T-helper 1 cell treated with Interleukin-12 subunit alpha and Interleukin-12 subunit beta and Interleukin-4 antibody, amounts not matched to agents 30 μg/mL and 1 μg/mL, for 36 hours (primary cell): Measurements from ENCODE around the gene MBL2.

Source experiments
- H3K27ac Mint-ChIP-seq: one replicate; pipeline ENCODE4 v1.8.0; 2021; ENCODE audit warnings: mild to moderate bottlenecking, mixed read lengths
- H3K27me3 Mint-ChIP-seq: one replicate; pipeline ENCODE4 v1.8.0; 2021; ENCODE audit warnings: low read depth, mixed read lengths
- H3K36me3 Mint-ChIP-seq: one replicate; pipeline ENCODE4 v1.8.0; 2021; ENCODE audit warnings: low read depth, mixed read lengths
- H3K4me1 Mint-ChIP-seq: one replicate; pipeline ENCODE4 v1.8.0; 2021; ENCODE audit warnings: low read depth, mixed read lengths
- H3K4me3 Mint-ChIP-seq: one replicate; pipeline ENCODE4 v1.8.0; 2021; ENCODE audit warnings: mild to moderate bottlenecking, moderate library complexity, mixed read lengths
- H3K9me3 Mint-ChIP-seq: one replicate; pipeline ENCODE4 v1.8.0; 2021; ENCODE audit warnings: mixed read lengths

Gene MBL2

DNA sequence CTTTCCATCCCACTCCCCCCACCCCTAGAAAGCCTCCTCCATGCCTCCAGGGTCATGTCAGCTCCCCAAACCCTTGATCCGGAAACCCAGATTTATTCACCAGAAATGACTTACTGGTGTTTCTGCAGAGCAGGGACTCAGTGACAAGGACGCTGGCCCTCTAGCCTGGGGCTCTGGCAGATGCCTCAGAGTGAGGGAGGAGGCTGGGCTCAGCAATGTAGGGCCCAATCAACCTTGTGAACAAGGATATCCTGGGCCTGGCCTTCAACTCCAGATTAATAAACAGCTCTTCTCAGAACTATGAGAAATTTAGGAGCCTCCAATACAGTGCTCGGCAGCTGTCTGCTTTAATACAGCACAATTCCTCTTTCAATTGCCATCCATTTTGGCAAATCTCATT lies at the start of gene MBL2:
MBL2 (minus strand) TSS at position 162 of the 400 bp plus-strand sequence. CDS start 1,149 bp downstream, outside the sequence.
- no peaks in the 10 kb centered on the region for H3K36me3 Mint-ChIP-seq
- H3K9me3 Mint-ChIP-seq: no peaks in the 10 kb centered on the region
- H3K27ac Mint-ChIP-seq: no peak within 1 kb of the TSS
- no peaks in the 10 kb centered on the region for H3K4me1 Mint-ChIP-seq
- H3K27me3 Mint-ChIP-seq: no peaks in the 10 kb centered on the region
- H3K4me3 Mint-ChIP-seq: no peak within 1 kb of the TSS

DNA sequence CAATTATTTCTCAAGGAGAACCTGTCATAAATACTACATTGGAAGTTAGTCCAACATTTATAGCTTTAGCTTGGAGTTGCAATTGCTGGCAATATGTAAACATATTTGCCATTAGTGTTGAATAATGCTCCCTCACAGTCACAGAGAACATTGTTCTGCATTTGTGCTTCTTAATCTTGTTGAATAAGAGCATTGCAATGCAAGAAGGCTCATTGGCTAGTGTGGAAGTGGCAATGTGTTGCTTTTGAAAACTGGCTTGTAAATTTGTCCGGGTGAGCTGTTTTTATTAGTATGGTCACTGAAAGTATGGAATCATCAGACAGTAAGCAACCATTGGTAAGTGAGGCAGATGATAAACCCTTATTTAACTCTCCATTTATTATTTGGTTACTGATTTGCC lies 47.7 kb upstream of the MBL2 start:
- no peaks in the 10 kb centered on the region for H3K4me1 Mint-ChIP-seq
- H3K27ac Mint-ChIP-seq: no peak overlapping the region
- no peaks in the 10 kb centered on the region for H3K27me3 Mint-ChIP-seq
- no peaks in the 10 kb centered on the region for H3K9me3 Mint-ChIP-seq
- no peaks in the 10 kb centered on the region for H3K36me3 Mint-ChIP-seq
- H3K4me3 Mint-ChIP-seq: no peak overlapping the region

DNA sequence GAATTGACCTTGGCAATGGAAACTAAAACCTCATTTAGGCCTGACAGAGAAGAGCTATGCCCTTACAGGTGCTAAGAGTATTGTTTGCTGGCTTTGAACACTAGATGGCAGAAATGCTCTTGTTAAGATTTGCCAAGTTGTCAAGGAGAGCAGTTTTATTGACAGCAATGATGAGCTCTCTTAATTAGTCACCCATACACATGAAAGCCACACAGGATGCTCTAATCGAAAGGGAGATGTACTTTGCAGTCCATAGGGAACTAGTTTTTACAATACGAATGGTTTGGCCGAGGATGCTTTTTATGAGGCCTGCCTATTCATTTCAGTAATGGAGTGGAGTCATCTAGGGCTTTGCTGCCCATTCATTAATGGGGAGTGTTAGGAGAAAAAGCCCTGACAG lies 45.4 kb upstream of the MBL2 start:
- Mint-ChIP-seq H3K27me3 (no peaks in the 10 kb centered on the region), H3K9me3 (no peaks in the 10 kb centered on the region), H3K4me3 (no peak overlapping the region), H3K27ac (no peak overlapping the region), H3K36me3 (no peaks in the 10 kb centered on the region), H3K4me1 (no peaks in the 10 kb centered on the region)

DNA sequence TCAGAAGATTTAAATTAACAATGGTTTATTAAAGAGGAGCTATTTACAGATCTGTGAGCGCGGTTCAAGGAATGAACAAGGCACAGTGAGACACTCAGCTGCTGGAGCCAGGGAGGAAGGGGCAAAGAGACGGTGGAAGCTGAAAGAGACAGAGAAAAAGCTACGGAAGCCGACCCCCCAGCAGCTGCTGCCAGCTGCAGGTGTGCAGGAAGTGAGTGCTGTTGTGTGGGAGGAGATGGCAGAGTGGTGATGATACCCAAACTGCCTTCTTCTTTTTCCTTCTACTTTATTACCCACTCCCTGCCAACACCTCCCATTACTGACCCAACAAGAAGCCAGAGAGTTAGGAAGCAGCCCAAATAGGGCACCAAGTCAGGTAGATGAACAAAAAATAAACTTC lies 41.9 kb upstream of the MBL2 start:
- Mint-ChIP-seq H3K27me3 (no peaks in the 10 kb centered on the region), H3K36me3 (no peaks in the 10 kb centered on the region), H3K4me1 (no peaks in the 10 kb centered on the region), H3K27ac (no peak overlapping the region), H3K4me3 (no peak overlapping the region), H3K9me3 (no peaks in the 10 kb centered on the region)

DNA sequence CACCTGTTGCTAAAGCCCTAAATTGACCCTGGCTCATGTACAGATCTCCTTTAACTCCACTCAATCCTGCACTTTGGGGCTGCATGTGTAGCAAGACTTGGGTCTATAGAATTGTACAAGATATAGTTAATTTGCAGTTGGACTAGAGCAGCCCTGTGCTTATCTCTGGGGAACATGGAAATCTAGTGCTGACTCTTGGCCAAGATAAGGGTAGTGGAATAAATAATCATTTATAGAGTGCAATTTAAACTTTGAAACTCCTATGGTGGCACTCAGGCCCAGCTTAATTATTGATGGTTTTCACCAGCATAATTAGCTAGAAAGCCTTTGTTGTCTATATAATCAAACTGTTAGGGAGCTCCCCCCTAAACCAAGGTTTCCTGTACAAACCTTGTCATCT lies 39.2 kb upstream of the MBL2 start:
- H3K4me1 Mint-ChIP-seq: no peaks in the 10 kb centered on the region
- H3K27ac Mint-ChIP-seq: no peak overlapping the region
- H3K4me3 Mint-ChIP-seq: no peak overlapping the region
- no peaks in the 10 kb centered on the region for H3K36me3 Mint-ChIP-seq
- H3K27me3 Mint-ChIP-seq: no peaks in the 10 kb centered on the region
- H3K9me3 Mint-ChIP-seq: no peaks in the 10 kb centered on the region

DNA sequence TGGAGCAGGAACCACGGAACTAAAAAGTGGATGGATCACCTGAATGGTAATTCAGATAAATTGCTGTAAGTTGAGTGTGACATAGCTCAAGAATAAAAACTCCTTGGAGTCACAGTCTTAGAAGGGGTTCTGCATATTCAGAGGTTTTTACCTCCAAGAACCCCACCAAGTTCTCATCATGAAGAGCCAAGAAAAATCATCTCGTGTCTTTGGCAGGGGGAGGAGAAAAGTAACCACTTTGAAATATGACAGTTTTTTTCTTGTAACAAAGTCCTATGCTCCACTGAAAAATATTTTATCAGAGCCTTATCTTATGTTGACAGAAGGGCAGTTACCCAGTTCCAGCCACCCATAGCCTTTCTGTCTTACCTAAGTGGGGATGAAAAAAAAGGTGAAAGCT lies 38.2 kb upstream of the MBL2 start:
- no peaks in the 10 kb centered on the region for H3K4me1 Mint-ChIP-seq
- no peaks in the 10 kb centered on the region for H3K27me3 Mint-ChIP-seq
- H3K27ac Mint-ChIP-seq: no peak overlapping the region
- no peaks in the 10 kb centered on the region for H3K9me3 Mint-ChIP-seq
- H3K4me3 Mint-ChIP-seq: no peak overlapping the region
- no peaks in the 10 kb centered on the region for H3K36me3 Mint-ChIP-seq

DNA sequence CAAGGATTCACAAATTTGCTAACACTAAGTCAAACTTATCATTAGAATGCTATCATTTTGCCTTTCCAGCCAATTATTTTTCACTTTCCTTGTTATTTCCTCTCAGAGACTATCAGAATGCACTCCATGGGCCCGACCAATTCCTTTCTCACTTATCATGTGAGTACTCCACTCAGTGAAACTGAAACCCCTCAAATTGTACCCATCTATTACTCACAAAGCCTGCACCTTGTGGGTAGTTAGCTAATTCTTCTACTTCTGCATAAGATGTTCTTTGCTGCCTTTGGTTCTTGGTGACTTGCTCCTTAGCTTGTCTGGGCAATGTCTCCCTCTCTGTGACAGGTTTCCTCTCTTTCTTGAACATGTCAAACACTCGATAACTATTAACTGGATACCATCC lies 35.2 kb upstream of the MBL2 start:
- Mint-ChIP-seq H3K4me1 (no peaks in the 10 kb centered on the region), H3K27ac (no peak overlapping the region), H3K36me3 (no peaks in the 10 kb centered on the region), H3K4me3 (no peak overlapping the region), H3K9me3 (no peaks in the 10 kb centered on the region), H3K27me3 (no peaks in the 10 kb centered on the region)

DNA sequence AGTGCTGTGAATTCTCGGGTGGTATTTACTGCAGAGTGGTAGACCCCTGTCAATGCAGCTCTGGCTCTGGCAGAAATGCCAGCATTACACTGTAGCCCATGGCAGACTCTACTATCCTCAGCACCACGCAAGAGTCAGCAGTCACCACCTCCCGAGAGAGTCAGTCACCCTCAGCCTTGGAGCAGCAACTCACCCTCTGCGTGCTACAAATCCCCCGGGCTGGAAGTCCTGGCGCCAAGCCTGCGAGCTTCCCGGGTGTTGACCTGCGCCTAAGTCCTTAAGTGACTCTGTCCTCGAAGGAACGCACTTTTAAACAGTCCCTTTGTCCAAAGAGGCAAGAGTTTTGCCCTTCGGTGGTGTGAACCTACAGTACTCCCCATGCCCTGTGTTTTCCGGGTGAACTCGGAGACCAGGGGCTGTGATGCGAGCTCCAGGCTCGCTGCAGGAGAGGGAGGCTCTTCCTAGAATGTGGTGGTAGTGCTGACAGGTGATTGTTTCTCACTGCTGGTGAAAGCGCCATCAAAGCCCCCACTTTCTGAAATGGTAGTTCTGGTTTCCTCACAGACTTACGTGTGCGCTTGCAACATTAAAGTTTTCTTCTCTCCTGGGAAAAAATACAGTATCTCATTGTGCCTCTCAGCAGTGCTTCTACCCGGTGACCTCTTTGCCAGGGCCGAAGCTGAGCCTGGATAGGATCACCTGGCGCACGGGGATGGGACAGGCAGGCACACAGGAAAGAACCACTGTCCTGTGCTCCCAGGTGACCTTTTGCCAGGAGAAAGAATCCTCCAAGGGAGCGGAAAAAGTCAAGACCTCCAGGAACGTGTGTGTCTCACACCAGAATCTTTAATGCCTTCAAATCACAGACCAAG lies 33.1 kb upstream of the MBL2 start:
- H3K4me1 Mint-ChIP-seq: no peaks in the 10 kb centered on the region
- H3K4me3 Mint-ChIP-seq: no peak overlapping the region
- no peak overlapping the region for H3K27ac Mint-ChIP-seq
- no peaks in the 10 kb centered on the region for H3K36me3 Mint-ChIP-seq
- H3K27me3 Mint-ChIP-seq: no peaks in the 10 kb centered on the region
- no peaks in the 10 kb centered on the region for H3K9me3 Mint-ChIP-seq

DNA sequence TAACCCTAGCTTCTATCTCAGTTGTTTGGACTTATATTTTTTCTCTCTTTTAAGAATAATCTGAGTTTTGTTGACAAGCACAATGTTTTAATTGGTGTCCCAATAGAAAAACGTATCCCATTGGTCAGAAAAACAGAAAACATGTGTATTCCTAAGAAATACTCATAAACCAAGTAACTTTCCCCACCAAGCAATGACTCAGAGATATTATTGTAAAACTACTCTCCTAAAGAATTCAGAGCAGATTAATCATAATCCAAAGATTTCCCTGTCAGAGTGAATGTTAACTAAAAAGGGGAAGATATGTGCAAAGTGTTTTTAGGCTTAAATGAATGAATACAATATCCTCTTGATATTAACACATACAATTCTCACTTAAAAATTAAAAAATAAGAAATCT lies 29.4 kb upstream of the MBL2 start:
- H3K36me3 Mint-ChIP-seq: no peaks in the 10 kb centered on the region
- no peaks in the 10 kb centered on the region for H3K4me1 Mint-ChIP-seq
- peaks cover 5% of the 10 kb centered on the region for H3K9me3 Mint-ChIP-seq
- H3K27ac Mint-ChIP-seq: no peak overlapping the region
- H3K27me3 Mint-ChIP-seq: no peaks in the 10 kb centered on the region
- H3K4me3 Mint-ChIP-seq: no peak overlapping the region

DNA sequence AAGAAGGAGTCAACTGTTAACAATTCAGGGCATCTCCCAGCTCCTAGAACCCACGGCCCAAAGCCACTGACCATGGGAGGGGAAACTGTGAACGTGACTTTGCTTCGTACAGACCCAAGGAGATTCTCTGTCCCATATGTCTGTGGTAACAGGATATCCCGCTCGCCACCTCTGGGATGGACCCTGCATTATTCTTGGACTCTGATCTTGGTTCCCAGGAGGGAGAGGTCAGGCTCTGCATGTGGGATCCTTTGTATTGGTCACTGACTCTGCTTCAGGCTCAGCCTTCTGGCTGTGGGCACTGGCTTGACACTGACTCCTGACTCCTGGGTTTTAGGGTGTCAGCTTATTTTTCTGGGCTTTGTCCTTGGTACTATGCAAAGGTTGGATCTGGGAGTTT lies 13.5 kb upstream of the MBL2 start:
- Mint-ChIP-seq H3K36me3 (no peaks in the 10 kb centered on the region), H3K9me3 (no peaks in the 10 kb centered on the region), H3K4me3 (no peak overlapping the region), H3K4me1 (no peaks in the 10 kb centered on the region), H3K27ac (no peak overlapping the region), H3K27me3 (no peaks in the 10 kb centered on the region)

DNA sequence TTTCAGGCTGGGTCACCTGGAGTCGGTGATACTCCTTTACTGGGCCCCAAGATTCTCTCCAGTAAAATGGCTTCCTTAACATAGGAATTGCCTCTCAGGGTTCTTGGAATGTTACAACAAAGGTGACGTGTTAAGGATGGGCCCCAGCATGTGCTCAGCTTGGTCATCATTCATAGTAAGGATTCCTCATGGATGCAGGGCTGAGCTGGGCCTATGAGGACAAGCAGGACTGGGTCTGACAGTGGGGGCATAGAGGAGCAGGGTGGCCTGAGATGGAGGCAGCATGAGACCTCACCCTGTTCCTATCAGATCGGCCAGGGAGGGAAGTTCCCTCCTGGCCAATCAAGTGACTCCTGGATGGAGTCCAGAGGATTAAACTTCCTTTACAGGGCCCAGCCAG lies 12.8 kb upstream of the MBL2 start:
- no peaks in the 10 kb centered on the region for H3K27me3 Mint-ChIP-seq
- no peaks in the 10 kb centered on the region for H3K36me3 Mint-ChIP-seq
- no peak overlapping the region for H3K4me3 Mint-ChIP-seq
- no peaks in the 10 kb centered on the region for H3K4me1 Mint-ChIP-seq
- H3K9me3 Mint-ChIP-seq: no peaks in the 10 kb centered on the region
- no peak overlapping the region for H3K27ac Mint-ChIP-seq

DNA sequence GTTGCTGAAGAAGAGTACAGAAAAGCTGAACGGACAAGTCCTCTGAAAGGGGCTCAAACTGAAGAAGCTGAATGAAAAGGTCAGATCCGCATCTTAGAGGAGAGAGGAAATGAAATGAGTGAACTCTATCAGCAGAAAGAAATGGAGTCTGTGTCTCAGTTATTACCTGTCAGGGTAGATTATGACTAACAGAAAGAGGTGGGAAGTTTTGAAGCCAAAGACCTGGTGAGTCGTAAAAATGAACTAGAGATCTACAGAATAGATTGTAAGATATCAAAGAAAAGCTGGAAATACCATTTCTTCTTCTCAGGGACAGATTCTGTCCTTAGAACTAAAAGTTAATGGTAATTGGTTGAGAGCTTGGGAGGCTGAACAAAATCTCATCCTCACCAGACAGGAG lies 11.1 kb upstream of the MBL2 start:
- Mint-ChIP-seq H3K27me3 (no peaks in the 10 kb centered on the region), H3K4me1 (no peaks in the 10 kb centered on the region), H3K4me3 (no peak overlapping the region), H3K27ac (no peak overlapping the region), H3K9me3 (no peaks in the 10 kb centered on the region), H3K36me3 (no peaks in the 10 kb centered on the region)

DNA sequence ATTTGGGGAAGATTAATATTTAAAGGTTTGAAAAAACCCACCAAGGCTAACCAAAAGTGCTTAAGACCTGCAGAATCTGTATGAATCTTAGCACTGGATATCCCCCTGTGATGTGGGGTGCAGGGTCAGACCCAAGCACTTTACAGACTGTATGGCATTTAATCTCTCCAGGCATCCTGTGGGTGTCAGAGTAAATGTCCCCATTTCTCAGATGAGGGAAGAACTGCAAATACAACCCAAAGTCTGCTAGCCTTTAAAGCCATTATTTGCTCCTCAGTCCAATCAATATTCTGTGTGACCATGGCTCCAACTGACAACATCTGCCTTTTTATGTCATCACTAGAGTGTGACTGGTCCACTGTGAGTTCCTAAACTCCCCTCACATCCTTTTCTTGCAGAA lies 10.0 kb upstream of the MBL2 start:
- Mint-ChIP-seq H3K4me3 (no peak overlapping the region), H3K27ac (no peak overlapping the region), H3K9me3 (no peaks in the 10 kb centered on the region), H3K27me3 (no peaks in the 10 kb centered on the region), H3K4me1 (no peaks in the 10 kb centered on the region), H3K36me3 (no peaks in the 10 kb centered on the region)

DNA sequence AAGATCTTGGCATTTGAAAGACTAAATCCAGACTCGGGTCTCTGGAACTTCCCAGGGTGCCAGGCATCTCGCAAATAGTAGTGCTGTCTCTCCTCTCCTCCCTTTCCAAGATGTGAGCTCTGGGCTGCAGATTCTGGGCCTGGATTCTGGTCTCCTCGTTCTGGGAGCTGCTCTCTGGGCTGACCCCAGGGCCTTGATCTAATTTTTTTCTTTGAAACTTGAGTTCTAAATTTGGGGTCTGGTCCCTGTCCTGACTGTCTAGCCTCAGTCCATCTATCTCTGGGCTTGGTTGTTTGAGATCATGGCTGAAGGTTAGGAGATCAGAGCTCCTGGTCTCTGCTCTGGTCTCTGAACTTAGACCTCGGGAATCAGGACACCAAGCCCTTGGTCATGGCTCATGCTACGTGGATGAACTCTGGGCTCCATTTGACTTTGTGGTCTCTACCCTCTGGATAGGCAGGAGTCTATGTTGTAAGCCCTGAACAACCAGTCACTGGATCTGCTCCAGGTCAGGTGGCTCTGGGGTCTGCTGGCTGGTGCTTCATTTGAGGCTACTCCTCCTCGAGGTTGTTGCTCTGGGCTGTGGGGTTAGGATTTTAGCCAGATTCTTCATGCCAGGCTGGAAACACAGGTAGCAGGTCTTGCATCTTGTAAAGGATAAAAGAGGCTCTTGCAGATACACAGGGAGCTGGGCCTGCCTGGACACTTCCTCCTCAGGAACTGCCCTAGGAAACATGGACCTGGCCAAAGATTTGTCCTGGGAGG lies 8.0 kb upstream of the MBL2 start:
- Mint-ChIP-seq H3K27me3 (no peaks in the 10 kb centered on the region), H3K27ac (no peak overlapping the region), H3K36me3 (no peaks in the 10 kb centered on the region), H3K9me3 (no peaks in the 10 kb centered on the region), H3K4me3 (no peak overlapping the region), H3K4me1 (no peaks in the 10 kb centered on the region)
